ENCODE results near the gene TBCD. TPM values are rescaled to one million over a fixed set of nuclear protein-coding genes. Genes with fewer than 3 reads are reported as not detected.

Gene TBCD
- total and polyA plus RNA-seq, 9 of the 15 experiments (the other 6 are each of a cell fraction or from before 2014, with no cell fraction given), result 8.9 to 98.5 (median 28.0) TPM

- no peak for TF ChIP-seq ZKSCAN1 (IDR thresholded peaks at IDR 0.05; ENCODE audit: low read depth, low read length)
- TF ChIP-seq BDP1 (IDR thresholded peaks at IDR 0.05; ENCODE audit: insufficient read depth, insufficient read length), result no peak
- TF ChIP-seq SP2 (IDR thresholded peaks at IDR 0.05; ENCODE audit: extremely low read depth, low read depth, low read length, poor library complexity, severe bottlenecking), result no peak
- no peak for TF ChIP-seq ARID4B (CRISPR knock-in tag; IDR thresholded peaks at IDR 0.05)
- no peak for TF ChIP-seq C11orf30 (IDR thresholded peaks at IDR 0.05; ENCODE audit: low read depth)
- TF ChIP-seq, protein P1, sequence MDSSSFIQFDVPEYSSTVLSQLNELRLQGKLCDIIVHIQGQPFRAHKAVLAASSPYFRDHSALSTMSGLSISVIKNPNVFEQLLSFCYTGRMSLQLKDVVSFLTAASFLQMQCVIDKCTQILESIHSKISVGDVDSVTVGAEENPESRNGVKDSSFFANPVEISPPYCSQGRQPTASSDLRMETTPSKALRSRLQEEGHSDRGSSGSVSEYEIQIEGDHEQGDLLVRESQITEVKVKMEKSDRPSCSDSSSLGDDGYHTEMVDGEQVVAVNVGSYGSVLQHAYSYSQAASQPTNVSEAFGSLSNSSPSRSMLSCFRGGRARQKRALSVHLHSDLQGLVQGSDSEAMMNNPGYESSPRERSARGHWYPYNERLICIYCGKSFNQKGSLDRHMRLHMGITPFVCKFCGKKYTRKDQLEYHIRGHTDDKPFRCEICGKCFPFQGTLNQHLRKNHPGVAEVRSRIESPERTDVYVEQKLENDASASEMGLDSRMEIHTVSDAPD (CRISPR knock-in tag; IDR thresholded peaks at IDR 0.05), result no peak
- TF ChIP-seq PCBP1 (IDR thresholded peaks at IDR 0.05; ENCODE audit: low read depth, low read length, poor library complexity, severe bottlenecking), result no peak
- no peak for TF ChIP-seq U2AF2 (optimal IDR thresholded peaks at IDR 0.05; ENCODE audit: low read depth, low read length)
- TF ChIP-seq ZNF512 (tag; IDR thresholded peaks at IDR 0.05), result no peak
- TF ChIP-seq ASH1L (IDR thresholded peaks at IDR 0.05; ENCODE audit: borderline replicate concordance, low read depth, partially characterized antibody), result no peak
- TF ChIP-seq TRIM24 (IDR thresholded peaks at IDR 0.05), result no peak
- no peak for TF ChIP-seq ID3 (CRISPR knock-in tag; IDR thresholded peaks at IDR 0.05)
- TF ChIP-seq ID3 (tag; IDR thresholded peaks at IDR 0.05), result peak; percentile 35; the same call in 1 of the 2 replicates
- peak; percentile 44; the same call in 1 of the 2 replicates for TF ChIP-seq SMC3 (conservative IDR thresholded peaks at IDR 0.05; ENCODE audit: insufficient read depth, low read depth, low read length)
- no peak for TF ChIP-seq STAG1 (CRISPR knock-in tag; IDR thresholded peaks at IDR 0.05; ENCODE audit: borderline replicate concordance)
- TF ChIP-seq, protein P2, sequence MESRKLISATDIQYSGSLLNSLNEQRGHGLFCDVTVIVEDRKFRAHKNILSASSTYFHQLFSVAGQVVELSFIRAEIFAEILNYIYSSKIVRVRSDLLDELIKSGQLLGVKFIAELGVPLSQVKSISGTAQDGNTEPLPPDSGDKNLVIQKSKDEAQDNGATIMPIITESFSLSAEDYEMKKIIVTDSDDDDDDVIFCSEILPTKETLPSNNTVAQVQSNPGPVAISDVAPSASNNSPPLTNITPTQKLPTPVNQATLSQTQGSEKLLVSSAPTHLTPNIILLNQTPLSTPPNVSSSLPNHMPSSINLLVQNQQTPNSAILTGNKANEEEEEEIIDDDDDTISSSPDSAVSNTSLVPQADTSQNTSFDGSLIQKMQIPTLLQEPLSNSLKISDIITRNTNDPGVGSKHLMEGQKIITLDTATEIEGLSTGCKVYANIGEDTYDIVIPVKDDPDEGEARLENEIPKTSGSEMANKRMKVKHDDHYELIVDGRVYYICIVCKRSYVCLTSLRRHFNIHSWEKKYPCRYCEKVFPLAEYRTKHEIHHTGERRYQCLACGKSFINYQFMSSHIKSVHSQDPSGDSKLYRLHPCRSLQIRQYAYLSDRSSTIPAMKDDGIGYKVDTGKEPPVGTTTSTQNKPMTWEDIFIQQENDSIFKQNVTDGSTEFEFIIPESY (CRISPR knock-in tag; IDR thresholded peaks at IDR 0.05), result peak; percentile 53
- TF ChIP-seq ZNF707 (CRISPR knock-in tag; conservative IDR thresholded peaks at IDR 0.05), result no peak
- no peak for TF ChIP-seq EGR1 (conservative IDR thresholded peaks at IDR 0.05)
Measured at GRCh38 chr17:82876602-82877379, 124.9 kb downstream of the TBCD start (continued).
